B cell (primary cell): ENCODE data around the gene SCARB2. TPM values are rescaled to one million over a fixed set of nuclear protein-coding genes. Genes with fewer than 3 reads are reported as not detected.

Experiments
- ATAC-seq: fragments of 200-7000 bp; cut with Tn5 transposase; one replicate; pipeline ENCODE4 v1.10.0; 2021; ENCODE audit warnings: low read depth, mild to moderate bottlenecking, moderate number of reproducible peaks, moderate library complexity
- CTCF ChIA-PET: fragments of 350-600 bp; sonication (Branson Sonifier 250); formaldehyde crosslinking; loops from one replicate; lab custom pipeline; 2021; ENCODE audit warnings: antibody characterized with exemption, inconsistent platforms; lab: Charles Lee
- POLR2A ChIA-PET: fragments of 350-600 bp; sonication (Branson Sonifier 250); formaldehyde crosslinking; loops from one replicate; lab custom pipeline; 2021; ENCODE audit warnings: antibody characterized with exemption; lab: Charles Lee
- DNase-seq: peaks from one replicate; pipeline ENCODE4 v3.0.0; 2013
- H2AFZ ChIP-seq: 2 replicates; pipeline ENCODE4 v1.6.1; 2012; ENCODE audit warnings: mild to moderate bottlenecking, low read depth, low read length; ENCODE audit not compliant: insufficient read depth, poor library complexity, severe bottlenecking
- H3K27ac ChIP-seq, 2 donors: 1 replicate in 1 of 2; 2 replicates in 1 of 2; pipeline ENCODE4 v1.5.1; 2012 to 2013; ENCODE audit warnings: low read length in 2 of 2, mild to moderate bottlenecking in 2 of 2, moderate library complexity in 1 of 2
- H3K27me3 ChIP-seq, 4 experiments: fragments of 200-600 bp in 1 of 4; sonication (generic) in 1 of 4; replicated peaks in 1 of 4; 1 replicate in 2 of 4; 2 replicates in 2 of 4; pipeline versions ENCODE4 v1.6.1 to v1.7.0; 2013 to 2016; ENCODE audit warnings: low read length in 3 of 4, mild to moderate bottlenecking in 2 of 4, mixed read lengths in 1 of 4, moderate library complexity in 1 of 4; ENCODE audit not compliant: insufficient read depth in 4 of 4, control insufficient read depth in 3 of 4; ENCODE audit errors: control extremely low read depth in 1 of 4
- H3K36me3 ChIP-seq, 2 experiments: replicated peaks in 1 of 2; 1 replicate in 1 of 2; 2 replicates in 1 of 2; pipeline versions ENCODE4 v1.6.1 to v1.7.1; 2013; ENCODE audit warnings: low read length in 1 of 2; ENCODE audit not compliant: insufficient read depth in 2 of 2, control insufficient read depth in 1 of 2; ENCODE audit errors: control extremely low read depth in 1 of 2, extremely low read depth in 1 of 2
- H3K4me1 ChIP-seq, 2 donors: fragments of 200-600 bp in 1 of 2; sonication (generic) in 1 of 2; 1 replicate in 1 of 2; 2 replicates in 1 of 2; pipeline versions ENCODE4 v1.5.1 to v1.6.1; 2013 to 2017; ENCODE audit warnings: low read length in 2 of 2; ENCODE audit not compliant: control insufficient read depth in 2 of 2, insufficient read depth in 2 of 2
- H3K4me2 ChIP-seq: replicated peaks from 2 replicates; pipeline ENCODE3; 2012; ENCODE audit warnings: mild to moderate bottlenecking, low read depth, low read length; ENCODE audit not compliant: poor library complexity, severe bottlenecking
- H3K4me3 ChIP-seq, 5 experiments: fragments of 200-600 bp in 1 of 5; sonication (generic) in 1 of 5; 1 replicate in 3 of 5; 2 replicates in 2 of 5; pipeline versions ENCODE4 v1.5.1 to v1.7.0; 2011 to 2016; ENCODE audit warnings: low read length in 4 of 5, mild to moderate bottlenecking in 4 of 5, low read depth in 2 of 5, control low read depth in 1 of 5, moderate library complexity in 1 of 5; ENCODE audit not compliant: insufficient read depth in 1 of 5; ENCODE audit errors: control extremely low read depth in 1 of 5, extremely low read depth in 1 of 5
- H3K79me2 ChIP-seq: fragments of 200-600 bp; sonication (generic); one replicate; pipeline ENCODE4 v1.6.0; 2016; ENCODE audit warnings: low read length; ENCODE audit not compliant: control insufficient read depth, insufficient read depth
- H3K9ac ChIP-seq: fragments of 200-600 bp; sonication (generic); 2 replicates; pipeline ENCODE4 v1.6.1; 2017; ENCODE audit warnings: mild to moderate bottlenecking, low read length, moderate library complexity
- H3K9me3 ChIP-seq, 3 donors: one replicate each; pipeline versions ENCODE4 v1.6.1 to v1.7.1; 2013; ENCODE audit warnings: low read length in 2 of 3; ENCODE audit not compliant: control insufficient read depth in 2 of 3, insufficient read depth in 1 of 3; ENCODE audit errors: control extremely low read depth in 1 of 3
- H4K20me1 ChIP-seq: 2 replicates; pipeline ENCODE4 v1.6.0; 2012; ENCODE audit warnings: mild to moderate bottlenecking, low read length; ENCODE audit not compliant: insufficient read depth, control insufficient read depth, poor library complexity, severe bottlenecking
- H3K27ac Mint-ChIP-seq: one replicate; pipeline ENCODE4 v1.8.0; 2021; ENCODE audit warnings: mixed read lengths
- H3K27me3 Mint-ChIP-seq: one replicate; pipeline ENCODE4 v1.8.0; 2021; ENCODE audit warnings: mixed read lengths
- H3K4me1 Mint-ChIP-seq: one replicate; pipeline ENCODE4 v1.8.0; 2021; ENCODE audit warnings: mixed read lengths
- H3K4me3 Mint-ChIP-seq: one replicate; pipeline ENCODE4 v1.8.0; 2021; ENCODE audit warnings: mixed read lengths
- H3K9me3 Mint-ChIP-seq: one replicate; pipeline ENCODE4 v1.8.0; 2022; ENCODE audit warnings: mixed read lengths; ENCODE audit not compliant: insufficient read depth
- CTCF ChIP-seq: fragments of 200-600 bp; IDR thresholded peaks from one replicate; pipeline ENCODE4 v1.8.0; 2022; ENCODE audit warnings: antibody characterized with exemption, mild to moderate bottlenecking
- EZH2 ChIP-seq: IDR thresholded peaks from 2 replicates; pipeline ENCODE4 v1.6.1; 2012; ENCODE audit warnings: borderline replicate concordance, low read depth, mild to moderate bottlenecking, moderate library complexity, low read length; ENCODE audit not compliant: insufficient read depth, poor library complexity, severe bottlenecking
- WGBS: methylation state at CpG from one replicate; pipeline ENCODE4 v1.1.5; 2013; ENCODE audit warnings: missing lambda C conversion rate; ENCODE audit not compliant: insufficient coverage; 5-methylcytosine and 5-hydroxymethylcytosine counted together
- intact Hi-C: fragments of 100-400 bp; cut with micrococcal nuclease; formaldehyde crosslinking; loops from one replicate; pipeline ENCODE4 v1.10.0; 2022
- polyA plus RNA-seq: library from polyadenylated mRNA; depleted of rRNA; stranded (reverse); fragments of >200 nt; gene quantifications from 2 replicates; pipeline ENCODE4 v1.2.3, GENCODE V29; 2012
- total RNA-seq, 2 donors: library from RNA; stranded (reverse); fragments of 120-200 nt in 1 of 2; gene quantifications; 1 replicate in 1 of 2; 2 replicates in 1 of 2; pipeline versions ENCODE4 v1.2.3 to v1.2.4, GENCODE V29; 2013 to 2022

SCARB2 gene
- total and polyA plus RNA-seq, 2 donors (not counting 1 experiment from before 2014, with no cell fraction given), result 7.8 to 30.3 TPM

GRCh38 chr4:76147454-76148141 lies 66.0 kb downstream of the SCARB2 start:
- peaks cover 1 to 3% of the 10 kb centered on the region in 2 experiments for H3K36me3 ChIP-seq
- no peaks in the 10 kb centered on the region for H3K9me3 ChIP-seq
- H3K27ac Mint-ChIP-seq, result peak overlapping the region; percentile 89
- H4K20me1 ChIP-seq, result peaks cover 22% of the 10 kb centered on the region
- DNase-seq, result peak; percentile 5
- peaks cover 60% of the 10 kb centered on the region for H3K79me2 ChIP-seq
- peak; percentile 10 for ATAC-seq
- no peaks in the 10 kb centered on the region for H3K9me3 Mint-ChIP-seq
- H3K4me3 ChIP-seq, result peak overlapping the region; percentile 71 to 98 (median 97)
- peak overlapping the region; percentile 98 for H3K4me3 Mint-ChIP-seq
- 2% methylated on average over 23 of the region's 31 CpGs for WGBS
- H3K4me1 ChIP-seq, result peaks cover 22 to 28% of the 10 kb centered on the region in 2 donors
- no peaks in the 10 kb centered on the region for H3K27me3 ChIP-seq
- TF ChIP-seq EZH2 (no peak), CTCF (no peak)
- peak overlapping the region; percentile 88 for H3K4me2 ChIP-seq
- CTCF ChIA-PET, result interaction anchor here (1.7 kb wide), 1 partner anchor 152 kb away, joined by 8 read pairs; no protein-coding TSS in a partner anchor
- H3K9ac ChIP-seq, result peak overlapping the region; percentile 99
- peak overlapping the region; percentile 95 for H2AFZ ChIP-seq
- no peaks in the 10 kb centered on the region for H3K27me3 Mint-ChIP-seq
- POLR2A ChIA-PET, result interaction anchor here (1.0 to 1.4 kb wide), 2 partner anchors 66 to 157 kb away, joined by 3 to 5 read pairs; partner anchors contain the start of genes SCARB2 and SDAD1
- peaks cover 35% of the 10 kb centered on the region for H3K4me1 Mint-ChIP-seq
- intact Hi-C loops, result loop anchor here (1.0 to 5.0 kb wide), 6 partner anchors 67 to 1010 kb away; partner anchors contain the start of genes CCNG2, CCNI and SDAD1
- H3K27ac ChIP-seq, result peak overlapping the region; percentile 77 to 91

- peaks cover 34% of the 10 kb centered on the region for H3K4me1 Mint-ChIP-seq
- POLR2A ChIA-PET, result interaction anchor here (1.1 kb wide), 1 partner anchor 35 kb away, joined by 10 read pairs; no protein-coding TSS in a partner anchor
- H3K27ac Mint-ChIP-seq, result no peak overlapping the region
- intact Hi-C loops, result no loop called here
- Histone ChIP-seq H3K27ac (no peak overlapping the region), H3K4me2 (no peak overlapping the region), H3K9me3 (no peaks in the 10 kb centered on the region), H3K9ac (no peak overlapping the region), H3K79me2 (peaks cover 84% of the 10 kb centered on the region), H3K4me1 (peaks cover 22 to 28% of the 10 kb centered on the region in 2 donors), H3K36me3 (peaks cover 1 to 23% of the 10 kb centered on the region in 2 experiments), H3K4me3 (no peak overlapping the region), H3K27me3 (no peaks in the 10 kb centered on the region), H4K20me1 (peaks cover 22% of the 10 kb centered on the region), H2AFZ (no peak overlapping the region)
- H3K27me3 Mint-ChIP-seq, result no peaks in the 10 kb centered on the region
- CTCF ChIA-PET, result no interaction called here
- no peak for ATAC-seq
- no peak for TF ChIP-seq EZH2
- no peak for TF ChIP-seq CTCF
- H3K4me3 Mint-ChIP-seq, result no peak overlapping the region
- no peaks in the 10 kb centered on the region for H3K9me3 Mint-ChIP-seq
- no peak for DNase-seq
Measured at GRCh38 chr4:76144546-76144945, 69.1 kb downstream of the SCARB2 start.
